Endothelial cell (in vitro differentiated cells): ENCODE data around the gene ZNF566. TPM values are rescaled to one million over a fixed set of nuclear protein-coding genes. Genes with fewer than 3 reads are reported as not detected.

ENCODE experiments used
- DNase-seq: peaks from one replicate; pipeline ENCODE4 v3.0.0; 2021; ENCODE audit warnings: low spot score
- H3K27ac Mint-ChIP-seq: one replicate; pipeline ENCODE4 v1.8.0; 2021; ENCODE audit warnings: mixed read lengths, inconsistent platforms; ENCODE audit not compliant: unreplicated experiment
- H3K27me3 Mint-ChIP-seq: one replicate; pipeline ENCODE4 v1.8.0; 2021; ENCODE audit warnings: mild to moderate bottlenecking, moderate library complexity, mixed read lengths, inconsistent platforms; ENCODE audit not compliant: unreplicated experiment
- H3K36me3 Mint-ChIP-seq: one replicate; pipeline ENCODE4 v1.8.0; 2021; ENCODE audit warnings: mild to moderate bottlenecking, low read depth, mixed read lengths, inconsistent platforms; ENCODE audit not compliant: unreplicated experiment
- H3K4me1 Mint-ChIP-seq: one replicate; pipeline ENCODE4 v1.8.0; 2021; ENCODE audit warnings: mild to moderate bottlenecking, mixed read lengths, inconsistent platforms; ENCODE audit not compliant: unreplicated experiment
- H3K4me3 Mint-ChIP-seq: one replicate; pipeline ENCODE4 v1.8.0; 2021; ENCODE audit warnings: mild to moderate bottlenecking, mixed read lengths, inconsistent platforms; ENCODE audit not compliant: unreplicated experiment
- H3K9me3 Mint-ChIP-seq: one replicate; pipeline ENCODE4 v1.8.0; 2021; ENCODE audit warnings: mixed read lengths, inconsistent platforms; ENCODE audit not compliant: unreplicated experiment
- total RNA-seq: library from RNA; stranded (reverse); fragmentation: NEBNext Ultra II Directional; extraction: Animal tissue kit (Norgen Biotek cat#: 25700); gene quantifications from one replicate; pipeline ENCODE4 v1.2.1, GENCODE V29; 2021; ENCODE audit not compliant: unreplicated experiment
- TF ChIP-seq, protein P1 (sequence below): fragments of 200-600 bp; sonication (generic); IDR thresholded peaks from one replicate; pipeline ENCODE4 v1.5.0; 2021; ENCODE audit warnings: antibody characterized with exemption; ENCODE audit not compliant: unreplicated experiment

The ZNF566 gene
- total RNA-seq, 1 donor from 2014 or later: 10.4 TPM

DNA sequence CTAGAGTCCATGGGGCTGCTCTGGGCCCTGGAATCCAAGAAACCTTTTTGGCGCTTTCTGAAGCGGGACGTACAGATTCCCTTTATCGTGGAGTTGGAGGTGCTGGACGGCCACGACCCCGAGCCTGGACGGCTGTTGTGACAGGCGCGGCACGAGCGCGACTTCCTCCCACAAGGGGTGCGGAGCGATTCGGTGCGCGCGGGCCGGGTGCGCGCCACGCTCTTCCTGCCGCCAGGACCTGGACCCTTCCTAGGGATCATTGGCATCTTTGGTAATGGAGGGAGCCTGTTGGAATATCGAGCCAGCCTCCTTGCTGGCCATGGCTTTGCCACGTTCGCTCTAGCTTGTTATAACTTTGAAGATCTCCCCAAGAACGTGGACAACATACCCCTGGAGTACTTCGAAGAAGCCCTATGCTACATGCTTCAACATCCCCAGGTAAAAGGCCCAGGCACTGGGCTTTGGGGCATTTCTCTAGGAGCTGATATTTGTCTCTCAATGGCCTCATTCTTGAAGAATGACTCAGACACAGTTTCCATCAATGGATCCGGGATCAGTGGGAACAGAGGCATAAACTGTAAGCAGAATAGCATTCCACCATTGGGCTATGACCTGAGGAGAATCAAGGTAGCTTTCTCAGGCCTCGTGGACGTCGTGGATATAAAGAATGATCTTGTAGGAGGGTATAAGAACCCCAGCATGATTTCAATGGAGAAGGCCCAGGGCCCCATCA, 67.4 kb downstream of the ZNF566 start:
- Mint-ChIP-seq H3K27me3 (peaks cover 13% of the 10 kb centered on the region), H3K9me3 (peaks cover 5% of the 10 kb centered on the region), H3K4me1 (peaks cover 14% of the 10 kb centered on the region), H3K36me3 (peaks cover 12% of the 10 kb centered on the region), H3K4me3 (peak overlapping the region; percentile 86), H3K27ac (no peak overlapping the region)
- TF ChIP-seq, protein P1, sequence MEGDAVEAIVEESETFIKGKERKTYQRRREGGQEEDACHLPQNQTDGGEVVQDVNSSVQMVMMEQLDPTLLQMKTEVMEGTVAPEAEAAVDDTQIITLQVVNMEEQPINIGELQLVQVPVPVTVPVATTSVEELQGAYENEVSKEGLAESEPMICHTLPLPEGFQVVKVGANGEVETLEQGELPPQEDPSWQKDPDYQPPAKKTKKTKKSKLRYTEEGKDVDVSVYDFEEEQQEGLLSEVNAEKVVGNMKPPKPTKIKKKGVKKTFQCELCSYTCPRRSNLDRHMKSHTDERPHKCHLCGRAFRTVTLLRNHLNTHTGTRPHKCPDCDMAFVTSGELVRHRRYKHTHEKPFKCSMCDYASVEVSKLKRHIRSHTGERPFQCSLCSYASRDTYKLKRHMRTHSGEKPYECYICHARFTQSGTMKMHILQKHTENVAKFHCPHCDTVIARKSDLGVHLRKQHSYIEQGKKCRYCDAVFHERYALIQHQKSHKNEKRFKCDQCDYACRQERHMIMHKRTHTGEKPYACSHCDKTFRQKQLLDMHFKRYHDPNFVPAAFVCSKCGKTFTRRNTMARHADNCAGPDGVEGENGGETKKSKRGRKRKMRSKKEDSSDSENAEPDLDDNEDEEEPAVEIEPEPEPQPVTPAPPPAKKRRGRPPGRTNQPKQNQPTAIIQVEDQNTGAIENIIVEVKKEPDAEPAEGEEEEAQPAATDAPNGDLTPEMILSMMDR: no peak
- DNase-seq: no peak

DNA sequence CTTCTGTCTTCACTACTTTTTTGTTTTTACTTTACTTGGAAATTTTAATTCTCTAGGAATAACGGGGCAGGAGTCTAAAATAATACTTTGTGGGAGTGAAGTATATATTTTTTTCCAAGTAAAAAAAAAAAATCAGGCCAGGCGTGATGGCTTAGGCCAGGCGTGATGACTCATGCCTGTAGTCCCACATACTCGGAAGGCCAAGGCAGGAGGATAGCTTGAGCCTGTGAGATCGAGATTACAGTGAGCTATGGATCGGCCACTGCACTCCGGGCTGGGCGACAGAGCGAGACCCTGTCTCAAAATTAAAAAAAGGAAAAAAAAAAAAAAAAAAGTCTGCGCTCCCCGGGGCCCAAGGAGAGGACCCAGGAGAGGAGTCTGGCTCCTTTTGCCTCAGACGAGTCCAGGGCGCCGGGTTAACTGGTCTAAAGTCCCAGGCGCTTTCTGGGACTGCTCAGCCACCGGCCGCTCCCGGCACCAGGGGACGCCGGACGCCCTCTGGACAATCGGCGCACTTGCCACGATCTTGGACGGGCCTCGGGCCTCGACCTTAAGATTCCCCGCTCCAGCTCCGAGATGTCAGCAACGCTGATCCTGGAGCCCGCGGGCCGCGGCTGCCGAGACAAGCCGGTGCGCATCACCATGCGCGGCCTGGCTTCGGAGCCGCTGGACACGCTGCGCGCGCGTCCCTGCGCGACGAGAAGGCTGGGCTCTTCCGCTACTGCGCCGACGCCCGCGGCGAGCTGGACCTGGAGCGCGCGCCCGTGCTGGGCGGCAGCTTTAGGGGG, 68.2 kb downstream of the ZNF566 start:
- no peak overlapping the region for H3K27ac Mint-ChIP-seq
- peaks cover 12% of the 10 kb centered on the region for H3K36me3 Mint-ChIP-seq
- TF ChIP-seq, protein P1: no peak
- peaks cover 15% of the 10 kb centered on the region for H3K4me1 Mint-ChIP-seq
- DNase-seq: peak; percentile 41
- H3K27me3 Mint-ChIP-seq: peaks cover 13% of the 10 kb centered on the region
- H3K9me3 Mint-ChIP-seq: peaks cover 5% of the 10 kb centered on the region
- H3K4me3 Mint-ChIP-seq: peak overlapping the region; percentile 84

- Mint-ChIP-seq H3K27ac (peak within 1 kb of the TSS; percentile 88), H3K27me3 (peaks cover 8% of the 10 kb centered on the region), H3K4me1 (peaks cover 18% of the 10 kb centered on the region), H3K9me3 (no peaks in the 10 kb centered on the region), H3K36me3 (peaks cover 17% of the 10 kb centered on the region), H3K4me3 (peak within 1 kb of the TSS; percentile 96)
- peak; percentile 89 for DNase-seq
- TF ChIP-seq, protein P1: no peak
These were observed 70.9 kb downstream of the ZNF566 start, which contains the start of gene ZFP82 for GRCh38 chr19:36418287-36419001. Gene ZFP82, minus strand, starts transcription at chr19:36418644. Its CDS starts 8,855 bp downstream, at chr19:36409789.

GRCh38 chr19:36417752-36418286, 71.5 kb downstream of the ZNF566 start:
- H3K4me3 Mint-ChIP-seq: peak overlapping the region; percentile 96
- no peaks in the 10 kb centered on the region for H3K9me3 Mint-ChIP-seq

More at GRCh38 chr19:36417752-36418286, 71.5 kb downstream of the ZNF566 start:
- TF ChIP-seq, protein P1: no peak
- peak; percentile 6 for DNase-seq
- H3K4me1 Mint-ChIP-seq: peaks cover 18% of the 10 kb centered on the region
- peaks cover 8% of the 10 kb centered on the region for H3K27me3 Mint-ChIP-seq
- H3K36me3 Mint-ChIP-seq: peaks cover 23% of the 10 kb centered on the region
- H3K27ac Mint-ChIP-seq: peak overlapping the region; percentile 88
